ENCODE results near the gene DNMBP.

Gene DNMBP

GRCh38 chr10:99832439-99832838, 177.3 kb downstream of the DNMBP start:
- DNase-seq (ENCODE audit: low read depth in 4 of 4, low spot score in 1 of 4) = no peak

DNA sequence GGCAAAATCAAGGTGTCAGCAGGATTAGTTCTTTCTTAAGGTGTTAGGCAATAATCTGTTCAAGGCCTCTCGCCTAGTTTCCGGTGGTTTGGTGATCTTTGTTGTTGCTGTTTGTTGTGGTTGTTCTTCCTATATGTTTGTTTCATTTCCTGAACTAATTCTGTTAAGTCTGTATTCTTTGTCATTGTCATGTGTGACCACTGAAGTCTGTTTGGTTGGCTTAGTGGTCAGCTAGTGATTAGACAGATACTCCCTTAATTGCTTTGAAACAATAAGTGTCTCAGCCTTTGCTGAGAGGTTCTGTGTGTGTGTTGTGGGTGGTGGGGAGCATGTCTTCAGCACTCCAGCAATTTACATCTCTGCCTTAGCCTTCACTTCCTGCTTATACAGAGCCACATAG, 181.3 kb downstream of the DNMBP start:
- no peak for DNase-seq (ENCODE audit: low read depth in 4 of 4, low spot score in 1 of 4)

- no peak for DNase-seq (ENCODE audit: low read depth in 4 of 4, low spot score in 1 of 4)
Observed at GRCh38 chr10:99827936-99828335, 181.8 kb downstream of the DNMBP start.
